Measurements from ENCODE around the gene PIGA.

Gene PIGA

DNA sequence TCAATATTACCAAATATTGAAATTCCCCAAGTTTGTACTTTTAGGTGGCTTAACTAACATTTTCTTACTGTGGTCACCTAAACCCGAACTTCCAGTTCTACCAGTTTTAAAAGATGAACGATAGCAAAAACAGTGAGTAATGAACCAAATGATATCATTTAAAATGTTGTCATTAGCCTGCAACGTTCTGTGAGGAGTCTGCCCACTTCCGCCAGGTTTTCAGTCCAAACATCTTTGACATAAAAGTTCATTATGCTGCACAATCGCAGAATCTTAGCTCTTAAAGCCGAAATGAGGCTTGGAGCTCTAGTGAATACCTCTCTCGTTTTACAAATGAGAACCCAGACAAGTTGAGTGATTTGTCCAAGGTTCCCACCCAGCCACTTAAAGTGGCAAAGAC is 762 bp downstream of the PIGA start:
- TF ChIP-seq, protein P1, sequence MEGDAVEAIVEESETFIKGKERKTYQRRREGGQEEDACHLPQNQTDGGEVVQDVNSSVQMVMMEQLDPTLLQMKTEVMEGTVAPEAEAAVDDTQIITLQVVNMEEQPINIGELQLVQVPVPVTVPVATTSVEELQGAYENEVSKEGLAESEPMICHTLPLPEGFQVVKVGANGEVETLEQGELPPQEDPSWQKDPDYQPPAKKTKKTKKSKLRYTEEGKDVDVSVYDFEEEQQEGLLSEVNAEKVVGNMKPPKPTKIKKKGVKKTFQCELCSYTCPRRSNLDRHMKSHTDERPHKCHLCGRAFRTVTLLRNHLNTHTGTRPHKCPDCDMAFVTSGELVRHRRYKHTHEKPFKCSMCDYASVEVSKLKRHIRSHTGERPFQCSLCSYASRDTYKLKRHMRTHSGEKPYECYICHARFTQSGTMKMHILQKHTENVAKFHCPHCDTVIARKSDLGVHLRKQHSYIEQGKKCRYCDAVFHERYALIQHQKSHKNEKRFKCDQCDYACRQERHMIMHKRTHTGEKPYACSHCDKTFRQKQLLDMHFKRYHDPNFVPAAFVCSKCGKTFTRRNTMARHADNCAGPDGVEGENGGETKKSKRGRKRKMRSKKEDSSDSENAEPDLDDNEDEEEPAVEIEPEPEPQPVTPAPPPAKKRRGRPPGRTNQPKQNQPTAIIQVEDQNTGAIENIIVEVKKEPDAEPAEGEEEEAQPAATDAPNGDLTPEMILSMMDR (IDR thresholded peaks at IDR 0.05), result no peak
- Histone ChIP-seq H3K27me3 (peaks cover 14% of the 10 kb centered on the region), H3K9me3 (no peaks in the 10 kb centered on the region), H3K4me3 (ENCODE audit: low read depth in 1 of 2, low read length in 1 of 2) (peak overlapping the region; percentile 65 to 82), H3K36me3 (peaks cover 11% of the 10 kb centered on the region), H3K27ac (peak overlapping the region; percentile 81), H3K4me1 (ENCODE audit: control insufficient read depth in 1 of 2, insufficient read depth in 1 of 2, low read depth in 1 of 2, low read length in 1 of 2) (peaks cover 11 to 14% of the 10 kb centered on the region in 2 experiments)

DNA sequence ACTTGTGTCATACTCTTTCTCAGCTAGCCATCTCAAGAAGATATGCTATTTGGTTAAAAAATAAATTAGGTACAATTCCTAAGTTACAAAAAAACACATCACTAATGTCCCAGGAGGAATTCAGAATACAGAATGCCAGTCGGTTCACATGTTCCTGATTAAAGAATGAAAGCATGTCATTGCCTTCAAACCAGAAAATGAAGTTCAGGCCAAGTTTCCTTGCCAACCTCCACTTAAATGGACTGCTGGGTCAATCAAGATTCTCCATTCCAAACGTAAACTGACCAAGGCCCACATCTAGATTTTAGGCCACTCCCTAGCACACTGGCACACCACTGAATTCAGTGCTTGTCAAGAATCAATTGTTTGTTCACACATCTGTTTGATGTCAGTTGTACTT is 6.5 kb downstream of the PIGA start:
- Histone ChIP-seq H3K9me3 (no peaks in the 10 kb centered on the region), H3K4me1 (ENCODE audit: control insufficient read depth in 1 of 2, insufficient read depth in 1 of 2, low read depth in 1 of 2, low read length in 1 of 2) (no peaks in the 10 kb centered on the region)

DNA sequence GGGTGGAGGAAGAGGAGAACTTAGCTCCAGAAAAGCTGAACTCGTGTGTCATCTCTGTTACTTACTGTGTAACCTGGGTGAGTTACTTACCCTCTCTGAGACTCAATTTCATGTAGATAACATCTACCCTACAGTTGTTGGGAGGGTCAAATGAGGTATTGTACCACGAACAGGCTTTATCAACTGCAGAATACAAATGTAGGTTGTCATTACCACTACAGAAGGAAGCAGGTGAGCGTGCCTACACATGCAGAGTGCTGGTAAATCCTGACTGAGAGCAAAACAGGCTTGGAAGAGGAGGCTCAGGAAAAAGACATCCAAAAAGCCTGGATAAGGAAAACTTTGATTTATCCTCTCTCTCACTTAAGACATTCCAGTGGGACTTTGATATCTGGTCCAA is 7.2 kb downstream of the PIGA start:
- Histone ChIP-seq H3K27me3 (no peaks in the 10 kb centered on the region), H3K4me3 (ENCODE audit: low read depth in 1 of 2, low read length in 1 of 2) (no peak overlapping the region), H3K36me3 (peaks cover 11% of the 10 kb centered on the region), H3K4me1 (ENCODE audit: control insufficient read depth in 1 of 2, insufficient read depth in 1 of 2, low read depth in 1 of 2, low read length in 1 of 2) (no peaks in the 10 kb centered on the region), H3K27ac (no peak overlapping the region), H3K9me3 (no peaks in the 10 kb centered on the region)
- TF ChIP-seq, protein P1 (IDR thresholded peaks at IDR 0.05), result no peak

More for the DNA sequence above, 6.5 kb downstream of the PIGA start:
- peaks cover 11% of the 10 kb centered on the region for H3K36me3 ChIP-seq
- no peak overlapping the region for H3K4me3 ChIP-seq (ENCODE audit: low read depth in 1 of 2, low read length in 1 of 2)
- no peaks in the 10 kb centered on the region for H3K27me3 ChIP-seq
- no peak overlapping the region for H3K27ac ChIP-seq
- TF ChIP-seq, protein P1 (IDR thresholded peaks at IDR 0.05), result no peak

DNA sequence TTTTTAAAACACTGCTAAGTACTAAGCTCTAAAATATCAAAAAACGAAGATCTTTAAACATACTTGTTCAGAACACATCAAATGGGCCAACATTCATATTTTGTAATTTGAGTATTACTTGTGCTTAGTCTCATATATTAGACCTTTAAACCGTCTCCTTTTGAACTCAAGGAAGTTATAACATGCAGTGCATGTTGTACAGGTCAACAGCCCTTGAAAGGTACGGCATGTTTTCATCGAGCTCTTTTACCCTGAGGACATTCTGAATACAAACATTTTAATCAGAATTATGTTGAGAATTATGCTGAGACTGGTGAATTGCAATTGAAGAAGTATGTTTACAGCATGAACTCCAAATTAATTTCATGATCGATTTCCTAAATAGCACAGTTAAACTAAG is 12.9 kb downstream of the PIGA start:
- TF ChIP-seq, protein P1 (IDR thresholded peaks at IDR 0.05), result no peak
- H3K36me3 ChIP-seq, result no peaks in the 10 kb centered on the region
- H3K27ac ChIP-seq, result no peak overlapping the region
- no peaks in the 10 kb centered on the region for H3K9me3 ChIP-seq
- no peaks in the 10 kb centered on the region for H3K27me3 ChIP-seq
- peaks cover 8% of the 10 kb centered on the region in 2 experiments for H3K4me1 ChIP-seq (ENCODE audit: control insufficient read depth in 1 of 2, insufficient read depth in 1 of 2, low read depth in 1 of 2, low read length in 1 of 2)
- no peak overlapping the region for H3K4me3 ChIP-seq (ENCODE audit: low read depth in 1 of 2, low read length in 1 of 2)

DNA sequence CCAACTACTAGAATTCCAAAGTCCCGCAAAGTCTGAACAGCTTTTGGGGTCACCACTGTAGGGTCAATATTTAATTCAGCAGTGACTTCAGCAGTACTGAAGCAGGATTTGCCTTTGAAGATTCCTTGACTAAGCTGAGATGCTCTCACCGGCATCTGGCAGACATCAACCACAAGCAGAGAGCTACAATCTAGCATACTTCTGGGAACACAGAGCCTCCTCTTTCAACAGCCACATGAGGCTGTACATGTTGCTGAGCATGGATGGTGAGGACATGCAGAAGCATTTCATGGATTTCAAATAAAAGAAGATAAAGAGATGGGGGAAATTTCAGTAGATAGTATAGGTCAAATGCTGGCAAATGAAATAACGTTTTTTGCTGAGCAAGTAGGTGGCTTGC is 13.3 kb downstream of the PIGA start:
- Histone ChIP-seq H3K4me1 (ENCODE audit: control insufficient read depth in 1 of 2, insufficient read depth in 1 of 2, low read depth in 1 of 2, low read length in 1 of 2) (peaks cover 8% of the 10 kb centered on the region in 2 experiments), H3K27me3 (no peaks in the 10 kb centered on the region), H3K4me3 (ENCODE audit: low read depth in 1 of 2, low read length in 1 of 2) (no peak overlapping the region), H3K9me3 (no peaks in the 10 kb centered on the region), H3K27ac (peak overlapping the region; percentile 76), H3K36me3 (no peaks in the 10 kb centered on the region)
- TF ChIP-seq, protein P1 (IDR thresholded peaks at IDR 0.05), result no peak

DNA sequence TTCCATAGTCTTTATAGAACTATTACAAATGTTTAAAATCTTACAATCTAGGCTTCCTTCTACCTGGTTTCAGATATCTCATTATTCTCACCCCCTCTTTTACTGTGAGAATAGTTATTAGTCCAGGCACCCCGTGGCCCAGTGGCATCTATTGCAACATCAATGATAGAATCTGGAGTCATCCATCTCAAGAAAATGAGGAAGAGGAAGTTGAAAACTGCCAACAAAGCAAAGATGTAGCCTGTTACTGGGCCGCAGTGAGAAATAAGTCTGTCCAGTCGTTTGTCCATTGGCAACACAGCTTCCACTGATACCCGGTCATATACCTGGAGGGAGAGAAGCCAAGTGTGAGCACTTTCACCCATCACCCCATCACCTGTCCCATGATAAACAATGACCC is 13.9 kb downstream of the PIGA start:
- Histone ChIP-seq H3K27ac (peak overlapping the region; percentile 76), H3K4me1 (ENCODE audit: control insufficient read depth in 1 of 2, insufficient read depth in 1 of 2, low read depth in 1 of 2, low read length in 1 of 2) (peaks cover 8% of the 10 kb centered on the region in 2 experiments), H3K27me3 (no peaks in the 10 kb centered on the region), H3K9me3 (no peaks in the 10 kb centered on the region), H3K36me3 (no peaks in the 10 kb centered on the region), H3K4me3 (ENCODE audit: low read depth in 1 of 2, low read length in 1 of 2) (no peak overlapping the region)
- TF ChIP-seq, protein P1 (IDR thresholded peaks at IDR 0.05), result no peak
